Measurements from ENCODE around the gene LAPTM5.
A peak's percentile ranks its signal among the peaks of the same experiment; 100 is the strongest.

The LAPTM5 gene, protein sequence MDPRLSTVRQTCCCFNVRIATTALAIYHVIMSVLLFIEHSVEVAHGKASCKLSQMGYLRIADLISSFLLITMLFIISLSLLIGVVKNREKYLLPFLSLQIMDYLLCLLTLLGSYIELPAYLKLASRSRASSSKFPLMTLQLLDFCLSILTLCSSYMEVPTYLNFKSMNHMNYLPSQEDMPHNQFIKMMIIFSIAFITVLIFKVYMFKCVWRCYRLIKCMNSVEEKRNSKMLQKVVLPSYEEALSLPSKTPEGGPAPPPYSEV

DNA sequence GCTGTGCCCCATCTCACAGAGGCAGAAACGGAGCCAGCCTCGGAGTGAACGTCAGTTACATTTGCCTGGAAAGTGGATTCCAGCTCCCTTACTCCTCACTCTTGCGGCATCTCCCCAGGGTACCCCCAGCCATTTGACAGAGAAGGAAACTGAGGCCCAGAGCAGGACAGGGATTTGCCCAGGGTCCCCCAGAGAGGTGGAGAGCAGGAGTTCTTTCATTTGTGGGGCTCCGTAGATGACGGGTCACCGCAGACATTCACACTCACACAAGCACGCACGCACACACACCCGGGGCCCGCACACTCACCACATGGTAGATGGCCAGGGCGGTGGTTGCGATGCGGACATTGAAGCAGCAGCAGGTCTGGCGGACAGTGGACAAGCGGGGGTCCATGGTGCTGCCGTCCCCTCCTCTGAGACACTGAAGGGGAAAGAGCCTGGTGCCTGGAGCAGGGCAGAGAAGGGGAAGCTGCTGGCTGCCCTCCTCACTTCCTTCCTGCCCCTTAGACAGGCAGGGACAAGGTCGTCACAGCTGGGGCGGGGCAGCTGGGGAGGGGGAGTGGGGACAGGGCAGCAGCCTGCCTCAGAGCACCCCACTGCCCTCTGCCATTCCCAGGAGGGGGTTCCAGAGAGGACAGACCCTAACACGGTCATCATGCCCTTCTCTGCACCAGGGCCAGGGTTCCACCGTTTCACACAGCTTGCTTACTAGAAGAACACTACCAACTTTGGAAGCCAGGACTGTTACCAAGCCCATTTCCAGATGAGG, at the start of gene LAPTM5:
Gene LAPTM5 (minus strand): TSS at position 423 of the 769 bp plus-strand sequence. CDS start 29 bp downstream, at position 394.
- peak within 1 kb of the TSS; percentile 99 for H3K4me3 Mint-ChIP-seq
- peak; percentile 25 for ATAC-seq (ENCODE audit: low read depth)
- H3K27me3 Mint-ChIP-seq, result no peaks in the 10 kb centered on the region
- no peaks in the 10 kb centered on the region for H3K9me3 Mint-ChIP-seq
- H3K4me1 Mint-ChIP-seq, result peaks cover 63% of the 10 kb centered on the region
- peak; percentile 57 to 71 for DNase-seq (ENCODE audit: low spot score in 2 of 2)
- H3K36me3 Mint-ChIP-seq, result peaks cover 20% of the 10 kb centered on the region
- H3K27ac Mint-ChIP-seq, result peak within 1 kb of the TSS; percentile 97

DNA sequence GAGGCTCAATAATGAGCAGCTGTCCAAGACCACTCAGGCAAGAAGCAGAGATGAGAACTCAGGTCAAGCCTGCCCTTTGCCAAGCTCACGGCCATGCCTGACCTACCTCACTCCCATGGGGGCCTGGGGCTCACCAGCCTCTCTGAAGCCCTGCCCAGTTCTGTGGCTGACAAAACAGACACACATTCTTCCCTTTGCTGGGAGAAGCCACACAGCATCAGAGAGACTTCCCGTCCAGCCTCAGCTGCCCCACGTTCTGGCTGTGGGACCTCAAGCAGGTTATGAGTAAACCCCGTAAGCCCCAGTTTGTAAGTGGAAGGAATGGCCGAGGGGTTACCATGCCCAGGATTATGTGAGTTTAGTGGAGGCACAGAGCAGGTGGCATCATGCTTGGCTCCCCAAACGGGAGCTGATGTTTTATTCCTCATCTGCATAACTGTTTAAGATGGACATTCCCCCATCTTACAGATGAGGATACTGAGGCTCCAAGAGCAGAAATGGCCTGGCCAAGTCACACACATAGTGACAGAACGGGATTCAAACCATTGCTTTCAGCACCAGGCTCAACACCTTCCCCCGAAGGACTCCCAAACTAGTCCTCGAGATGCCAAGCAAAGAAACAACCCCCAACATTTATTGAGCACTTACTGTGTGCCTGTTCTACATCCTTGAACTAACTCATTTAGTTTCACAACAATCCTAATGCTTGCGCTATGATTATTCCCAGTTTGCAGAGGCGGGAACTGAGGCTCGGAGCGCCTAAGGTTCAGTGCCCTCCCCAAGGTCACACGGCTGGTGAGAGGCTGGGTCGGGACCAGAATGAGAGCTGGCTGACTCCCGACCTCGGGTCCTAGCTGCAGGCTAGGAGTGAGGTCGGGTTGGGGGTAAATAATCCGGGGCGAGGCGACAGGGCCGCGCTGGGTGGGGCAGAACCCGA, 49.1 kb upstream of the LAPTM5 start:
- H3K27me3 Mint-ChIP-seq, result peaks cover 8% of the 10 kb centered on the region
- H3K4me1 Mint-ChIP-seq, result peaks cover 15% of the 10 kb centered on the region
- H3K4me3 Mint-ChIP-seq, result no peak overlapping the region
- no peak overlapping the region for H3K27ac Mint-ChIP-seq
- no peaks in the 10 kb centered on the region for H3K9me3 Mint-ChIP-seq
- ATAC-seq (ENCODE audit: low read depth) (no peak), DNase-seq (ENCODE audit: low spot score in 2 of 2) (no peak)
- no peaks in the 10 kb centered on the region for H3K36me3 Mint-ChIP-seq

DNA sequence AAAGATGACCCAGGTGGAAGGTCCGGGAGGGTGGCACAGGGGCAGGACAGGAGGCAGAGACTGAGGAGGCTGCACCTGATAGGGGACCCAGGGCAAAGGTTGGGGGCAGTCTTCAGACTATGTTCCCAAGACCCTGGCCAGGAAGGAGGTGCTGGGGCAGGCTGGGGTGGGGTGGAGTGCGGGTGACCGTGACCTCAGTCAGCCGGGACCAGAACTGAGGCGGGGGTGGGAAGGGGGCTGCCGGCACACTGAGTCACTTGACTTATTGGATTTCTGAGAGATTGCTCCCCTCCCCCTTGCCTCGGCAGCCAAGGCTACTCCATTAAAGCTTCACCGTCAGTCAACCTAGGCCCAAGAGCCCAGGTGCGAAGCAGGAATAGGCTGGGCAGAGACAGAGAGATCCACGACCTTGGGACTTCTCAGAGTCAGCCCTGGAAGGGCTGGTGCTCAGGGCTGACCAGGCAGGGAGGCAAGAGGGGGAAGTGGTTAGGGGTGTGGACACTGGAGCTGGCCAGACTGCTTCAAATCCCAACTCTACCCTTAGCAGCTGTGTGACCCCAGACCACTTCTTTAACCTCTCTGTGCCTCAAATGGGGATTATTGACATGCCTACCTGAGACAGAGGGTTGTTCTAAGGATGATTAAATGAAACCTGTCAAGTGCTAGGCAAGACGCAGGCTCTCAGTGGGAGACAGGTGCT, 47.9 kb upstream of the LAPTM5 start:
- no peaks in the 10 kb centered on the region for H3K9me3 Mint-ChIP-seq
- DNase-seq (ENCODE audit: low spot score in 2 of 2) (no peak), ATAC-seq (ENCODE audit: low read depth) (no peak)
- peaks cover 8% of the 10 kb centered on the region for H3K27me3 Mint-ChIP-seq
- no peak overlapping the region for H3K4me3 Mint-ChIP-seq
- H3K36me3 Mint-ChIP-seq, result no peaks in the 10 kb centered on the region
- H3K27ac Mint-ChIP-seq, result no peak overlapping the region
- H3K4me1 Mint-ChIP-seq, result peaks cover 15% of the 10 kb centered on the region

DNA sequence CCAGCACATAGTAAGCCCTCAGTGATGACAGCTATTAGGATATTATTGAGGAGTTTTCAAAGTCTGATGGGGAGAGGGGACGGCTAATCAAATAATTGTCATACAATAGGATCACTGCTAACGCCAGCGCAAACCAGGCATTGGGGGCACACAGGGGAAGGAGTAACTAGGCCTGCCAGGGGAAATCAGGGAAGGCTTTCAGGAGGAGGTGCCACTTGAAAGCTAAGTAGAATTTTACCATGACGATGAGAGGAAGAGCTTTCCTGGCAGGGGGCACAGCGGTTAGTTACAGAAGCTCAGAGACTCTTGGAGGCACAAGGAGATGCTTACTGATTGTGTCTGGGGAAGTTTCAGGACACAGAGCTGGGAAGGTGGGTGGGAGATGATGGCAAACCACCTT, 47.2 kb upstream of the LAPTM5 start:
- ATAC-seq (ENCODE audit: low read depth), result no peak
- Mint-ChIP-seq H3K36me3 (no peaks in the 10 kb centered on the region), H3K4me3 (no peak overlapping the region), H3K4me1 (peaks cover 15% of the 10 kb centered on the region), H3K27ac (no peak overlapping the region), H3K27me3 (peaks cover 8% of the 10 kb centered on the region), H3K9me3 (no peaks in the 10 kb centered on the region)
- DNase-seq (ENCODE audit: low spot score in 2 of 2), result no peak

DNA sequence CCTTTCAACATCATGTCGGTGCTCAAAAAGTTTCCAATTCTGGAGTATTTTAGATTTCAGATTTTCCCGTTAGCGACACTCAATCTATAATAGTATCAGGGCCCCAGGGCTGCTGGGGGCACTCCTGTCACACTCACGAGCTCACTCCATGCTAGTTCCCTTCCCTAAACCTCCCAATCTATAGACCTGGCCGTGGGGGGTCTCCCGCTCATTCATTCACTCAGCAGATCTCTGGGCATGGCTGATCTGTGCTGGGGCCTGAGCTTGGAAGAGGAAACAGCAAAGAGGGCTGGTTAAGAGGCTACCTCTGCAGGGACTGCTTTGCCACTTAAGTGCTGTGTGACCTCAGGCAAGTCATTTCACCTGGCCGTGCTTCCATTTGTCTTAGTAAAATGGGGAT, 46.8 kb upstream of the LAPTM5 start:
- Mint-ChIP-seq H3K27ac (no peak overlapping the region), H3K27me3 (peaks cover 8% of the 10 kb centered on the region), H3K9me3 (no peaks in the 10 kb centered on the region), H3K4me1 (peaks cover 15% of the 10 kb centered on the region), H3K4me3 (no peak overlapping the region), H3K36me3 (no peaks in the 10 kb centered on the region)
- ATAC-seq (ENCODE audit: low read depth), result no peak
- no peak for DNase-seq (ENCODE audit: low spot score in 2 of 2)

DNA sequence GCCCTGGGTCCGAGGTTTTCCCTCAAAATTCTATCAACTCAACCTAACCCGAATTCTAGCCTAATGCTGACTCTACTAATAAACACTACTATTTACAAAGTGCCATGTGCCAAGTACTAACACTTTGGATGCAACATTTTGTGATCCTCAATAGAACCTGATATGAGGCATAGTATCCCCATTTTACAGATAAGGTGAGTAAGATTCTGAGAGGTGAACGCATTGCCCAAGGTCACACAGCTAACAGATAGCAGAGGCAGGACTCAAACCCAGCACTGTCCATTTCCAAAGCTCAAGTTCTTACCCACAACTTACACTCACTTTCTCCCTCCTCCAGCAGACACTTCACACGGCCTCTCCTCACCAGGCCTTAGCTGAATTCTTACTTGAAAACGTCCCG, 46.0 kb upstream of the LAPTM5 start:
- Mint-ChIP-seq H3K27me3 (peaks cover 8% of the 10 kb centered on the region), H3K4me3 (no peak overlapping the region), H3K27ac (no peak overlapping the region), H3K36me3 (no peaks in the 10 kb centered on the region), H3K9me3 (no peaks in the 10 kb centered on the region), H3K4me1 (peaks cover 15% of the 10 kb centered on the region)
- ATAC-seq (ENCODE audit: low read depth) (no peak), DNase-seq (ENCODE audit: low spot score in 2 of 2) (no peak)

DNA sequence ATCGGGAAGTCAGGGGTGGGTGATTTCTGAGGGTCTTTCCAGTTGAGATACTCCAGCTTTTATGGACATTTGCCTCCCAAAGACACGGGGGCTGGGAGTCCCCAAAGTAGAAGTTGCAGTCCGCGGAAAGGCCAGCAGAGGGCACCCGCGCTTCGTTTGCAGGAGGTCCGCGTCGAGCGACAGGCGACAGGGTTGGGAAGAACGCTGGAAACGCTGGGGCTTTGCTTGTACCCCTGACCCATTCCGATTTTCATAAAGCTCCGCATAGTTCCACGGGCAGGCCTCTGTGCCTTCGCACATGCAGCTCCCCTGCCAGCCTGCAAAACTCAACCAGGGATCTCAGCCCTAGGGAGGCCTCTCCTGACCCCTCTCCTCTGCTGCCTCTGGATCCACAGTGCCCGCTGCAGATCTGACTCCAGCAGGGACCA, 44.2 kb upstream of the LAPTM5 start:
- Mint-ChIP-seq H3K27me3 (peaks cover 8% of the 10 kb centered on the region), H3K36me3 (no peaks in the 10 kb centered on the region), H3K27ac (no peak overlapping the region), H3K4me1 (peaks cover 12% of the 10 kb centered on the region), H3K4me3 (no peak overlapping the region), H3K9me3 (no peaks in the 10 kb centered on the region)
- ATAC-seq (ENCODE audit: low read depth) (peak; percentile 68), DNase-seq (ENCODE audit: low spot score in 2 of 2) (peak; percentile 84 to 92)

DNA sequence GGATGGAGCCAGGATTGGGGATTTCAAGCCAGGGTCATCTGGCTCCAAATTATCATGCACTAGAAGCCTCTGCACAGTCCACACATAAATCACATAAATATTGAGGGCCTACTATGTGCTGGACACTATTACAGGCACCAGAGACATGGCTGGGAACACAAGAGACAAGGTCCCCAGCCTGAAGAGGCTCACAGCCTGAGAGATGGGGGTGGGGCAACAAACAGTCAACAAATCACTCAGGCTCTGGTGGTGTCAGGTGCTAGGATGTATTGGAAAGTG, 41.6 kb upstream of the LAPTM5 start:
- Mint-ChIP-seq H3K4me1 (peaks cover 4% of the 10 kb centered on the region), H3K27ac (no peak overlapping the region), H3K27me3 (peaks cover 6% of the 10 kb centered on the region), H3K4me3 (no peak overlapping the region), H3K36me3 (no peaks in the 10 kb centered on the region), H3K9me3 (no peaks in the 10 kb centered on the region)
- ATAC-seq (ENCODE audit: low read depth), result no peak
- DNase-seq (ENCODE audit: low spot score in 2 of 2), result no peak

DNA sequence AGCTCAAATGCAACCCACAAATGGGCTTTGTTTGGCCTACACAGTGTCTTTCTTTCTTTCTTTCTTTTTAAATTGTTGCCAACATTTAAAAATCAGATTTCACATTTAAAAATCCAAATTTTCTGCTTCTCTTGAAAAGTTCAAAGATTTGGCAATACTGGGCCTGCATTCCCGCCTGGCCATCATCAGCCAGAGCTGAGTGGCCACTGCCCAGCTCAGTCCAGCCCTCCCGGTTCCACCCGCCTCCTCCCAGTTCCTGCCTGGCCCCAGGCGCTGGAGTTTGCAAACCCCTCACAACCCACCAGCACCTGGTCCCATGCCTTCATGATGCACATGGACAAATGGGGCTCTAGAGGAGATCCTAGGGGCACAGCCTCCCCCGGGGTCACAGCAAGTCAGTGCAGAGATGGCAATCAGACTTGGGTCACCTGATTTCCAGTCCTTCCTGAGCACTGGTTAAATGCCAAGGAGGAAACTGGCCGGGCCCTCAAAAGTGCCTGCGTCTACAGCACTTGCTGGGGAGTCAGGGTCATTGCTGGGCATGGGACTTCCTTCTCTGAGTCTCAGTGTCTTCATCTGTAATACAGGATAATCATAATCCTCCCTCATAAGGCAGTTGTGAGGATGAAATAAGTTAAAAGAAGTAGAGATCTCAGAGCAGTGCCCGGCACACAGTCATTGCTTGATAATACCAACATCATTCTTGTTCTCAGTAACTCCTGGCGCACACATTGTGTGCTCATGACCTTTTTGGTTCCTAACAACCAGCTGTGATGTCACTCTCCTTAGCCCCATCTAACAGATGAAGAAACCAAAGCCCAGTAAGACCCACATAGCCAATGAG, 41.0 kb upstream of the LAPTM5 start:
- no peak overlapping the region for H3K4me3 Mint-ChIP-seq
- H3K27me3 Mint-ChIP-seq, result peaks cover 5% of the 10 kb centered on the region
- H3K9me3 Mint-ChIP-seq, result no peaks in the 10 kb centered on the region
- no peak for DNase-seq (ENCODE audit: low spot score in 2 of 2)
- no peak for ATAC-seq (ENCODE audit: low read depth)
- no peaks in the 10 kb centered on the region for H3K36me3 Mint-ChIP-seq
- no peak overlapping the region for H3K27ac Mint-ChIP-seq
- H3K4me1 Mint-ChIP-seq, result peaks cover 4% of the 10 kb centered on the region

DNA sequence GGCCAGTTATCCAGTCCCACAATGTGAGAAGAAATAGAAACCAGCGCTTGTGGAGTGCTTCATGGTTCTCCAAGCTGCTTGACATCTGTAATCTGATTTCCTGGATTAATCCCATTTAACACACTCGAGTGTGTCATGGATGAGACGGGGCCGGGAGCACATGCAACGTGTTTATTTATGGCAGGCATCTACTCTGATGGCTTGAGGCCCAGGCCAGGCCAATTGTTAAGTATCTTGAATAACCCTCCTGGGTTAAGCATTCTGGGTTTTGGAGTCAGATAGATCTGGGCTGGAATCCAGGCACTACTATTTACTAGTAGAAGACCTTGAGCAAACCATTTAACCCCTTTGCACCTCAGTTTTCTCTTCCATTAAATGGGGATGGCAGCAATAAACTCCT, 37.5 kb upstream of the LAPTM5 start:
- H3K27me3 Mint-ChIP-seq, result peaks cover 16% of the 10 kb centered on the region
- no peak overlapping the region for H3K4me3 Mint-ChIP-seq
- DNase-seq (ENCODE audit: low spot score in 2 of 2), result no peak
- ATAC-seq (ENCODE audit: low read depth), result no peak
- peaks cover 10% of the 10 kb centered on the region for H3K4me1 Mint-ChIP-seq
- H3K27ac Mint-ChIP-seq, result no peak overlapping the region
- H3K9me3 Mint-ChIP-seq, result no peaks in the 10 kb centered on the region
- H3K36me3 Mint-ChIP-seq, result peaks cover 2% of the 10 kb centered on the region

DNA sequence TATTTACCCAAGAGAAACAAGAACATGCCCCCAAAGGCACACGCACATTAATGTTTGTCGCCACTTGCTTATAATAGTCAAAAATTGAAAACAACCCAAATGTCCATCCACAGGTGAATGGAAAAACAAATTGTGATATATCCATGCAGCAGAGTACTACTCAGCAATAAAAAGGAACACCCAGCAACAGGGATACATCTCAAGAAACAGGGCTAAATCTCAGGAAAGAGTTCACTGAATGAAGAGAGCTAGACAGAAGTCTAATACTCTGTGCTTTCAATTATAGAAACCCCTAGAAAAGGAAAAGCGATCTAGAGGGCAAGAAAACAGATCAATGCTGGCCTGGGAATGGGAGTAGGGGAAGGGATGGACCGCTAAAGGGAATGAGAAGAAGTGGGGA, 36.7 kb upstream of the LAPTM5 start:
- Mint-ChIP-seq H3K4me3 (no peak overlapping the region), H3K36me3 (peaks cover 2% of the 10 kb centered on the region), H3K27me3 (peaks cover 16% of the 10 kb centered on the region), H3K4me1 (peaks cover 10% of the 10 kb centered on the region), H3K9me3 (no peaks in the 10 kb centered on the region), H3K27ac (no peak overlapping the region)
- ATAC-seq (ENCODE audit: low read depth) (no peak), DNase-seq (ENCODE audit: low spot score in 2 of 2) (no peak)

DNA sequence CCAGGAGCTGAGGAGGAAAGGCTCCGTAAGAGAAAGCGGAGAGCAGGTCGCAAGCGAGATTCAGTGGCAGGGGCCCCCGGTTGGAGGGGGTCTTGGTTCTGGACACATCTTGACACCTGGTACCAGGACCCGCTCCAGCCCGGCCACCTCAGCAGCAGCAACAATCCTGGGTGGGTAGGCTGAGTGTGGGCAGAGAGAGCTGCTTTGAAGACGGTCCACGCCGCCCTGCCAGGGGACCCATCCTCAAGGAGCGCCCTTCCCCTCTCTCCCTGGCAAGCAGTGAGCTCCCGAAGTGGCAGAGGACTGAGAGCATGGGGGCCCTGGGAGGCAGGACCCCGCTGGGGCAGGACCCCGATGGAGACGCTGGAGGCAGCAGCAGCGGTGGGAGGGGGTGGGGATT, 35.6 kb upstream of the LAPTM5 start:
- Mint-ChIP-seq H3K4me1 (peaks cover 10% of the 10 kb centered on the region), H3K36me3 (peaks cover 2% of the 10 kb centered on the region), H3K27ac (peak overlapping the region; percentile 69), H3K4me3 (no peak overlapping the region), H3K9me3 (no peaks in the 10 kb centered on the region), H3K27me3 (peaks cover 20% of the 10 kb centered on the region)
- ATAC-seq (ENCODE audit: low read depth) (no peak), DNase-seq (ENCODE audit: low spot score in 2 of 2) (no peak)

DNA sequence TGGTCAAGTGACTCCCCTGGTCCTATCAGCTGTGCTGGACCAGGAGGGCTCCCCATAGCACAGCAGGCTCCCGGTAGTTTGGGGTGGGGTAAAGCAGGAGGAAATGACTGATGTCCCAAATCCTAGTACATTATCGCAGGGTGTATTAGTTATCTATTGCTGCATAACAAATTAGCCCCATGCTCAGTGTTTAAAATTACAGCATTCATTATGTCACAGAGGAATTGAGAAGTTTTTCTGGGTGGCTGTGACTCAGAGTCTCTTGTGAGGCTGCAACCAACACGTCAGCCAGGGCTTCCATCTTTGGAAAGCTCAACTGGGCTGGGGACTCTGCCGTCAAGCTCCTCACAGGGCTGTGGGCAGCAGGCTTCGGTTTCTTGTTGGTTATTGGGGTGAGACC, 34.3 kb upstream of the LAPTM5 start:
- no peak overlapping the region for H3K4me3 Mint-ChIP-seq
- H3K36me3 Mint-ChIP-seq, result peaks cover 2% of the 10 kb centered on the region
- ATAC-seq (ENCODE audit: low read depth), result no peak
- no peak for DNase-seq (ENCODE audit: low spot score in 2 of 2)
- H3K9me3 Mint-ChIP-seq, result no peaks in the 10 kb centered on the region
- H3K27me3 Mint-ChIP-seq, result peaks cover 28% of the 10 kb centered on the region
- H3K4me1 Mint-ChIP-seq, result peaks cover 10% of the 10 kb centered on the region
- peak overlapping the region; percentile 98 for H3K27ac Mint-ChIP-seq

All from memory B cell (primary cell).